GM12801 (cell line): ENCODE results near the gene PDE1A.

Experiments used
- CTCF ChIP-seq: IDR thresholded peaks from one replicate; pipeline ENCODE4 v1.5.1; 2011; ENCODE audit warnings: control low read depth; ENCODE audit not compliant: insufficient read length; ENCODE audit errors: extremely low read depth

The PDE1A gene

DNA sequence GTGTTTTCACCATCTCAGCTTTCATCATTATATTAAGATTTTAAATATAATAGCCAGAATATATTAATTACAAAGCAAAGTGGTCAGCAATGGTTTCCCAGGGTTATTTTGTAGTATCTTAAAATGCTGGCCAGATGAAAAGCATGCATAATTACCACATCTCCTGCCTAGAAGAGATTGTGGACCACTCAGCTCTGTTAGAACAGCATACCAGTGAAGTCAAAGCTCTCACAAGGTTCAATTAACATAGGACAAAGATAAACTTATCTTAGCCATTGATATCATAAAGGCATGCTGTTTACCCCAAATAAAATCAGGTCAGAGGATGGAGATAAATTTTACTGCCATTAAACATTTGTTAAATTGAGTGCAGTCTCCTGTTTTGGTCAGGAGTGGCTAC lies 19.3 kb upstream of the PDE1A start:
- no peak for TF ChIP-seq CTCF

GRCh38 chr2:182445391-182445965 lies 18.6 kb upstream of the PDE1A start:
- TF ChIP-seq CTCF, result no peak

GRCh38 chr2:182444806-182445205 lies 18.0 kb upstream of the PDE1A start:
- no peak for TF ChIP-seq CTCF

- TF ChIP-seq CTCF, result no peak
Observed at GRCh38 chr2:182444170-182444569, 17.3 kb upstream of the PDE1A start.

DNA sequence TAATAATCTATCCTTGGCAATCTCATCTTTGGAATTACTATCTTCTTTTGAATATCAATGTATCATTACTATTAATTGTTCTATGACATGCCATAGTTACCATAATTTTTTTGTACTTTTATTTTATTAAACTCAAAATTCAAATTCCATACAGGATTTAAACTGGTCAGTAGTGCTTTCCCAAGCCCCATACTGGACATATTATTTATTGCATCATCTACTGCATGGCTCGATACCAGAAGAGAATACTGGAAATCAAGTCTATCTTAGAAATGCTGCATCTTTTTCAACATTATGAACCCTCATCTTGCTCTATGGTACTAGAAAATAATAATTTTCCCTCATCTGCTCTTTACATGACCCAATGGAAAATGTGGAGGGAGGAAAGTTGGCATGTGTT lies 9.4 kb upstream of the PDE1A start:
- TF ChIP-seq CTCF, result no peak

DNA sequence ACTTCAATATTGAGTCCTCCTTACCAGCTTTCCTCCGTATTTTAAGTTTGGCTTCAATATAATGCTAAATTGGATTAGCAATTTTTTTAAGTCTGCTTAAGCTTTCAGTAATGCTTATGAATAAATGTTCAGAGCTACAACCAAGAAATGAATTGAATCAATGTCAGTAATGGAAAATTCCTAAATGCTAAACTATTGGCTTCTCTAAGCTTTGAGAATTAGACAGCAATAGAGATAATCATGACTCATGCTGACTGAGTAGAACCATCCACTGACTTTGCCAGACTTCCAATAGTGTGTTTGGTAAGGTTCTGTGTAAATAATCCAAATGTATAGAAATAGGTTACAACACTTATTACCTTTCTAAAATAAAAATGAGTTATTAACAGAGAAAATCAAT lies 8.9 kb upstream of the PDE1A start:
- TF ChIP-seq CTCF, result no peak

- no peak for TF ChIP-seq CTCF
Observed at GRCh38 chr2:182432051-182432450, 5.2 kb upstream of the PDE1A start.

- no peak for TF ChIP-seq CTCF
Observed at GRCh38 chr2:182428476-182428875, 1.6 kb upstream of the PDE1A start.
